ENCODE data around the gene CX3CL1. TPM values are rescaled to one million over a fixed set of nuclear protein-coding genes. Genes with fewer than 3 reads are reported as not detected.

The CX3CL1 gene
- total and polyA plus RNA-seq, 10 of the 15 experiments (the other 5 are each of a cell fraction or from before 2014, with no cell fraction given): 0.03 to 1.2 (median 0.46) TPM

- in situ Hi-C loops (cut with MboI): no loop called here
- CTCF ChIA-PET: interaction anchor here (0.6 to 14.6 kb wide), 7 partner anchors 15 to 248 kb away, joined by 3 to 632 read pairs (median 4); partner anchors contain the start of genes CIAPIN1, COQ9 and POLR2C
These were observed 50.9 kb downstream of the CX3CL1 start for GRCh38 chr16:57423152-57423551.

More at GRCh38 chr16:57423152-57423551, 50.9 kb downstream of the CX3CL1 start:
- Histone ChIP-seq H3K36me3 (ENCODE audit: control insufficient read depth in 2 of 2, insufficient read depth in 2 of 2, low read length in 1 of 2) (no peaks in the 10 kb centered on the region), H3K27ac (ENCODE audit: control insufficient read depth, insufficient read depth) (no peak overlapping the region), H3K4me1 (ENCODE audit: control insufficient read depth, insufficient read depth, low read length) (no peaks in the 10 kb centered on the region), H3K9me3 (replicated peaks; ENCODE audit: control insufficient read depth, insufficient read depth, low read length) (no peaks in the 10 kb centered on the region), H3K4me3 (no peak overlapping the region), H3K4me2 (ENCODE audit: control insufficient read depth, insufficient read depth) (no peak overlapping the region), H3K79me2 (ENCODE audit: control insufficient read depth, insufficient read depth, low read length) (no peaks in the 10 kb centered on the region), H4K20me1 (ENCODE audit: control insufficient read depth, insufficient read depth) (no peaks in the 10 kb centered on the region), H3K9ac (ENCODE audit: control insufficient read depth, insufficient read depth, low read length) (no peak overlapping the region), H2AFZ (ENCODE audit: control insufficient read depth, low read depth, low read length) (no peak overlapping the region), H3K27me3 (replicated peaks in 1 of 2; ENCODE audit: control insufficient read depth in 2 of 2, insufficient read depth in 2 of 2, low read length in 1 of 2) (no peaks in the 10 kb centered on the region)
- intact Hi-C loops (cut with micrococcal nuclease; ENCODE audit: unreplicated experiment): loop anchor here (2.0 kb wide), 1 partner anchor 88 kb away; no protein-coding TSS in a partner anchor
- no peak for TF ChIP-seq ETV6 (conservative IDR thresholded peaks at IDR 0.05 in 1 of 2, IDR thresholded peaks at IDR 0.05 in 1 of 2; ENCODE audit: borderline replicate concordance in 1 of 2, low read depth in 1 of 2)
- no peak for TF ChIP-seq SIX5 (IDR thresholded peaks at IDR 0.05; ENCODE audit: low read depth, low read length, severe bottlenecking)
- no peak for TF ChIP-seq KDM1A (IDR thresholded peaks at IDR 0.05; ENCODE audit: borderline replicate concordance)
- no peak for TF ChIP-seq WRNIP1 (IDR thresholded peaks at IDR 0.05; ENCODE audit: borderline replicate concordance, low read depth, low read length)
- TF ChIP-seq CEBPB (IDR thresholded peaks at IDR 0.05; ENCODE audit: borderline replicate concordance in 1 of 2, low read depth in 2 of 2, low read length in 2 of 2): no peak
- TF ChIP-seq IRF4 (IDR thresholded peaks at IDR 0.05; ENCODE audit: low read depth, low read length): no peak
- no peak for TF ChIP-seq IRF3 (IDR thresholded peaks at IDR 0.05)
- no peak for TF ChIP-seq PAX8 (IDR thresholded peaks at IDR 0.05)
- TF ChIP-seq CREM (IDR thresholded peaks at IDR 0.05; ENCODE audit: low read depth): no peak
- TF ChIP-seq POLR2A (IDR thresholded peaks at IDR 0.05; ENCODE audit: low read depth, low read length): no peak
- no peak for TF ChIP-seq E4F1 (IDR thresholded peaks at IDR 0.05; ENCODE audit: borderline replicate concordance, partially characterized antibody)
- TF ChIP-seq RAD21 (IDR thresholded peaks at IDR 0.05; ENCODE audit: insufficient read depth, low read depth, low read length): no peak
- no peak for TF ChIP-seq YY1 (IDR thresholded peaks at IDR 0.05; ENCODE audit: low read depth, low read length)
- TF ChIP-seq E2F4 (IDR thresholded peaks at IDR 0.05; ENCODE audit: low read depth, low read length): no peak
- TF ChIP-seq CHD4 (IDR thresholded peaks at IDR 0.05): no peak
- DNase-seq (ENCODE audit: low read depth, low spot score) (no peak), ATAC-seq (no peak), FAIRE-seq (no peak)
- ChIA-PET RAD21 (ENCODE audit: unreplicated experiment) (interaction anchor here (0.9 to 7.5 kb wide), 3 partner anchors 99 to 123 kb away, joined by 3 to 293 read pairs (median 6); no protein-coding TSS in a partner anchor), POLR2A (interaction anchor here (0.5 kb wide), 1 partner anchor 572 kb away, joined by 5 read pairs; no protein-coding TSS in a partner anchor), SMC1A (ENCODE audit: uncharacterized antibody, unreplicated experiment) (interaction anchor here (1.5 to 2.4 kb wide), 3 partner anchors 97 to 125 kb away, joined by 4 to 16 read pairs (median 11); no protein-coding TSS in a partner anchor)
- BruUV-seq (replicated peaks): no TSS peak
- WGBS (ENCODE audit: insufficient coverage, insufficient replicate concordance, low lambda C conversion rate, missing lambda C conversion rate): 50% methylated on average over 2 of the region's 2 CpGs
